Hepatocyte (in vitro differentiated cells): Measurements from ENCODE around the gene NME3. TPM values are rescaled to one million over a fixed set of nuclear protein-coding genes. Genes with fewer than 3 reads are reported as not detected.

Source experiments
- DNase-seq: peaks from one replicate; pipeline ENCODE4 v3.0.0-alpha.2; 2016; ENCODE audit warnings: low spot score
- H2AFZ ChIP-seq: fragments of 200-600 bp; sonication (generic); 2 replicates; pipeline ENCODE4 v1.6.0; 2016; ENCODE audit warnings: antibody characterized with exemption, mild to moderate bottlenecking
- H3K27ac ChIP-seq: fragments of 200-600 bp; sonication (generic); 2 replicates; pipeline ENCODE4 v1.5.1; 2016; ENCODE audit warnings: mild to moderate bottlenecking
- H3K27me3 ChIP-seq: fragments of 200-600 bp; sonication (generic); 2 replicates; pipeline ENCODE4 v1.6.1; 2016
- H3K36me3 ChIP-seq: fragments of 200-600 bp; sonication (generic); replicated peaks from 2 replicates; pipeline ENCODE4 v1.5.1; 2016; ENCODE audit warnings: low read depth; ENCODE audit not compliant: insufficient read depth
- H3K4me1 ChIP-seq: fragments of 200-600 bp; sonication (generic); 2 replicates; pipeline ENCODE4 v1.5.1; 2016; ENCODE audit warnings: mild to moderate bottlenecking, moderate library complexity; ENCODE audit not compliant: insufficient read depth
- H3K4me2 ChIP-seq: fragments of 200-600 bp; sonication (generic); 2 replicates; pipeline ENCODE4 v1.6.0; 2016
- H3K4me3 ChIP-seq: fragments of 200-600 bp; sonication (generic); 2 replicates; pipeline ENCODE4 v1.5.1; 2016; ENCODE audit warnings: mild to moderate bottlenecking
- H3K79me2 ChIP-seq: fragments of 200-600 bp; sonication (generic); 2 replicates; pipeline ENCODE4 v1.6.0; 2017; ENCODE audit warnings: mild to moderate bottlenecking
- H3K9me2 ChIP-seq: fragments of 200-600 bp; sonication (generic); replicated peaks from 2 replicates; pipeline ENCODE4 v1.6.0; 2017; ENCODE audit warnings: mild to moderate bottlenecking; ENCODE audit not compliant: insufficient read depth
- H3K9me3 ChIP-seq: fragments of 200-600 bp; sonication (generic); 2 replicates; pipeline ENCODE4 v1.5.1; 2016; ENCODE audit warnings: low read depth, mild to moderate bottlenecking
- H4K20me1 ChIP-seq: fragments of 200-600 bp; sonication (generic); 2 replicates; pipeline ENCODE4 v1.6.0; 2016; ENCODE audit warnings: mild to moderate bottlenecking; ENCODE audit not compliant: insufficient read depth, poor library complexity, severe bottlenecking
- EZH2 ChIP-seq: fragments of 200-600 bp; sonication (generic); IDR thresholded peaks from 2 replicates; pipeline ENCODE4 v1.6.1; 2016; ENCODE audit warnings: antibody characterized with exemption, mild to moderate bottlenecking, borderline replicate concordance
- EZH2phosphoT487 ChIP-seq: fragments of 200-600 bp; sonication (generic); IDR thresholded peaks from one replicate; pipeline ENCODE4 v1.6.1; 2018; ENCODE audit warnings: antibody characterized with exemption, mild to moderate bottlenecking, low read depth, moderate library complexity; ENCODE audit not compliant: unreplicated experiment, severe bottlenecking
- WGBS: methylation state at CpG from one replicate; pipeline ENCODE4 v1.1.6; 2016; ENCODE audit warnings: low lambda C conversion rate; ENCODE audit errors: missing lambda C conversion rate; 5-methylcytosine and 5-hydroxymethylcytosine counted together
- polyA plus RNA-seq: library from polyadenylated mRNA; unstranded; fragments of >200 nt; fragmentation: Nextera tagmentation; extraction: Ambion mirVana; gene quantifications from 2 replicates; pipeline ENCODE4 v1.2.1, GENCODE V29; 2016
- total RNA-seq: library from RNA; depleted of rRNA; stranded (reverse); fragments of >200 nt; gene quantifications from 2 replicates; pipeline ENCODE4 v1.2.3, GENCODE V29; 2014
- TF ChIP-seq, protein P1 (sequence below): fragments of 200-600 bp; sonication (generic); IDR thresholded peaks from 2 replicates; pipeline ENCODE4 v1.5.1; 2016; ENCODE audit warnings: antibody characterized with exemption, mild to moderate bottlenecking; ENCODE audit not compliant: poor library complexity

NME3 gene
- total and polyA plus RNA-seq, 2 experiments from 2014 or later, result 34.8 to 86.6 TPM

DNA sequence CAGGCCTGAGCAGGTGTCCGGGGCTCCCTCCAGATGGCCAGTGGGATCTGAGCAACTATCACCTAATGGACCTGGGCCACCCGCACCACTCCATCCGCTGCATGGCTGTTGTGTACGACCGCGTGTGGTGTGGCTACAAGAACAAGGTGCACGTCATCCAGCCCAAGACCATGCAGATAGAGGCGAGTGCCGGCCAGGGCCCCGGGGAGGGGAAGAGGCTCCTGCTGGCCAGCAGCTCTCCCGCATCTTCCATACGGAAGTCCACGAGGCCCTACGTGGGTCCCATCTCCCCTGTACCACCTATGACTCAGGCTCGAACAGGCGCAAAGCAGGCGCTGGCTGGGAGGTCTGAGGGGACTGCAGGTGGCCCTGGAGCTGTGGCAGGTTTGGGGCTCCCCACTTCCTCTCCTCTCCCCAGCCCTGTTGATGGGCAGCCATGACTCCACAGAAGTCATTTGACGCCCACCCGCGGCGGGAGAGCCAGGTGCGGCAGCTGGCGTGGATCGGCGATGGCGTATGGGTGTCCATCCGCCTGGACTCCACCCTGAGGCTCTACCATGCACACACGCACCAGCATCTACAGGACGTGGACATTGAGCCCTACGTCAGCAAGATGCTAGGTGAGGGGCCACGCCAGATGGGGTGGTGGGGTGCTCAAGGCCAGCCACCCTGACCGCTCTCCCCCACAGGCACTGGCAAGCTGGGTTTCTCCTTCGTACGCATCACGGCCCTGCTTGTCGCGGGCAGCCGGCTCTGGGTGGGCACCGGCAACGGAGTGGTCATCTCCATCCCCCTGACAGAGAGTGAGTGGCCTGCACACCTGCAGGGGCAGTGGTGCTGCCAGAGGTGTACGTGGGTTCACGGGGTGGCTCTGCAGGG is 4.0 kb downstream of the NME3 start:
- peaks cover 17% of the 10 kb centered on the region for H3K4me1 ChIP-seq
- H3K9me3 ChIP-seq, result no peaks in the 10 kb centered on the region
- DNase-seq, result no peak
- H3K4me2 ChIP-seq, result no peak overlapping the region
- H3K36me3 ChIP-seq, result no peaks in the 10 kb centered on the region
- peaks cover 7% of the 10 kb centered on the region for H4K20me1 ChIP-seq
- H3K79me2 ChIP-seq, result peaks cover 9% of the 10 kb centered on the region
- WGBS, result 95% methylated on average over 37 of the region's 42 CpGs
- TF ChIP-seq, protein P1, sequence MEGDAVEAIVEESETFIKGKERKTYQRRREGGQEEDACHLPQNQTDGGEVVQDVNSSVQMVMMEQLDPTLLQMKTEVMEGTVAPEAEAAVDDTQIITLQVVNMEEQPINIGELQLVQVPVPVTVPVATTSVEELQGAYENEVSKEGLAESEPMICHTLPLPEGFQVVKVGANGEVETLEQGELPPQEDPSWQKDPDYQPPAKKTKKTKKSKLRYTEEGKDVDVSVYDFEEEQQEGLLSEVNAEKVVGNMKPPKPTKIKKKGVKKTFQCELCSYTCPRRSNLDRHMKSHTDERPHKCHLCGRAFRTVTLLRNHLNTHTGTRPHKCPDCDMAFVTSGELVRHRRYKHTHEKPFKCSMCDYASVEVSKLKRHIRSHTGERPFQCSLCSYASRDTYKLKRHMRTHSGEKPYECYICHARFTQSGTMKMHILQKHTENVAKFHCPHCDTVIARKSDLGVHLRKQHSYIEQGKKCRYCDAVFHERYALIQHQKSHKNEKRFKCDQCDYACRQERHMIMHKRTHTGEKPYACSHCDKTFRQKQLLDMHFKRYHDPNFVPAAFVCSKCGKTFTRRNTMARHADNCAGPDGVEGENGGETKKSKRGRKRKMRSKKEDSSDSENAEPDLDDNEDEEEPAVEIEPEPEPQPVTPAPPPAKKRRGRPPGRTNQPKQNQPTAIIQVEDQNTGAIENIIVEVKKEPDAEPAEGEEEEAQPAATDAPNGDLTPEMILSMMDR, result no peak
- TF ChIP-seq EZH2, result no peak
- H3K27ac ChIP-seq, result no peak overlapping the region
- no peaks in the 10 kb centered on the region for H3K27me3 ChIP-seq
- H3K9me2 ChIP-seq, result no peaks in the 10 kb centered on the region
- no peak overlapping the region for H3K4me3 ChIP-seq
- H2AFZ ChIP-seq, result no peak overlapping the region

DNA sequence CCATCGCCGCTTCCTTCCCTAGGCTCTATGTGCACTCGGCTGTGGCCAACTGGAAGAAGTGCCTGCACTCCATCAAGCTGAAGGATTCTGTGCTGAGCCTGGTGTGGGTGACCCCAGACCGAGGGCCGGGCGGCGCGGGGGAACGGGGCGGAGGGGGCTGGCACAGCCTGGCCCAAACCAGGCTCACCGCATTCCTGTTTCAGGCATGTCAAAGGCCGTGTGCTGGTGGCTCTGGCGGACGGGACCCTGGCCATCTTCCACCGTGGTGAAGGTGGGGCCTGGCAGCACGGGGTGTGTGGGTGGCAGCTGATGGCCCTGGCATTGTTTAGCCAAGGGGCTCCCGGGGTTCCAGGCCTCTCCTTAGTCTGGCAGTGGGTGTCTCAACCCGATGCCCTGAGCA is 4.6 kb downstream of the NME3 start:
- no peak for DNase-seq
- TF ChIP-seq EZH2phosphoT487 (no peak), EZH2 (no peak)
- TF ChIP-seq, protein P1, result no peak
- H3K9me2 ChIP-seq, result no peaks in the 10 kb centered on the region
- H3K27ac ChIP-seq, result no peak overlapping the region
- no peaks in the 10 kb centered on the region for H3K9me3 ChIP-seq
- no peak overlapping the region for H3K4me2 ChIP-seq
- no peaks in the 10 kb centered on the region for H3K27me3 ChIP-seq
- H3K36me3 ChIP-seq, result no peaks in the 10 kb centered on the region
- H2AFZ ChIP-seq, result no peak overlapping the region
- 98% methylated on average over 16 of the region's 18 CpGs for WGBS
- H4K20me1 ChIP-seq, result peaks cover 3% of the 10 kb centered on the region
- H3K4me1 ChIP-seq, result peaks cover 11% of the 10 kb centered on the region
- H3K79me2 ChIP-seq, result peaks cover 3% of the 10 kb centered on the region
- H3K4me3 ChIP-seq, result no peak overlapping the region

DNA sequence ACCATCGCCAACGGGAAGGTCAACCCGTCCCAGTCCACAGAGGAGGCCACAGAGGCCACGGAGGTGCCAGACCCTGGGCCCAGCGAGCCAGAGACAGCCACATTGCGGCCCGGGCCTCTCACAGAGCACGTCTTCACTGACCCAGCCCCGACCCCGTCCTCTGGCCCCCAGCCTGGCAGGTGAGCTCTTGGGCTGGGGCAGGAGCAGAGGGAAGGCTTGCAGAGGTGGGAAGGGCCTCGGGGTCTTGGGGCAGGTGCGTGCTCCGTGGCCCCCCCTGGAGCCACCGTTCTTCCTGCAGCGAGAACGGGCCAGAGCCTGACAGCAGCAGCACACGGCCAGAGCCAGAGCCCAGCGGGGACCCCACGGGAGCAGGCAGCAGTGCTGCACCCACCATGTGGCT is 5.1 kb downstream of the NME3 start:
- no peak overlapping the region for H3K4me3 ChIP-seq
- TF ChIP-seq EZH2 (no peak), EZH2phosphoT487 (no peak)
- TF ChIP-seq, protein P1, result no peak
- H3K27me3 ChIP-seq, result no peaks in the 10 kb centered on the region
- H4K20me1 ChIP-seq, result peaks cover 3% of the 10 kb centered on the region
- no peaks in the 10 kb centered on the region for H3K9me3 ChIP-seq
- no peak overlapping the region for H2AFZ ChIP-seq
- H3K79me2 ChIP-seq, result peaks cover 2% of the 10 kb centered on the region
- DNase-seq, result no peak
- no peaks in the 10 kb centered on the region for H3K9me2 ChIP-seq
- H3K4me2 ChIP-seq, result no peak overlapping the region
- no peak overlapping the region for H3K27ac ChIP-seq
- peaks cover 10% of the 10 kb centered on the region for H3K4me1 ChIP-seq
- 97% methylated on average over 16 of the region's 19 CpGs for WGBS
- H3K36me3 ChIP-seq, result no peaks in the 10 kb centered on the region
